ENCODE results near the gene DENND10. TPM values are rescaled to one million over a fixed set of nuclear protein-coding genes. Genes with fewer than 3 reads are reported as not detected.
A peak's percentile ranks its signal among the peaks of the same experiment; 100 is the strongest.
"Not testable (repeated sequence)": the region's sequence is repeated elsewhere in the genome, so short reads cannot be mapped to it uniquely, and the experiment has no call there.

The DENND10 gene
- total RNA-seq, 1 donor from 2014 or later: 30.0 TPM

GRCh38 chr10:119132521-119133345, 28.8 kb downstream of the DENND10 start:
- DNase-seq (ENCODE audit: low spot score): no peak

DNA sequence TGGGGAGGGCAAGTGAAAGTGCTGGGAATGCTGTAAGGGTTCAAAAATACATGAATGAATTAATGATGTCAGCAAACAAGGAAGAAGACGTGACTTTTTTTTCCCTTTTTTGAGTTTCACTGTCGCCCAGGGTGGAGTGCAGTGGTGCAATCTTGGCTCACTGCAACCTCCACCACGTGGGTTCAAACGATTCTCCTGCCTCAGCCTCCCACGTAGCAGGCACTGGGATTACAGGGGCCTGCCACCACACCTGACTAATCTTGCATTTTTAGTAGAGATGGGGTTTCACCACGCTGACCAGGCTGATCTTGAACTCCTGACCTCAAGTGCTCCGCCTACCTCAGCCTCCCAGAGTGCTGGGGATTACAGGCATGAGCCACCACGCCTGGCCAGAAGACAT, 30.0 kb downstream of the DENND10 start:
- no peak for DNase-seq (ENCODE audit: low spot score)

DNA sequence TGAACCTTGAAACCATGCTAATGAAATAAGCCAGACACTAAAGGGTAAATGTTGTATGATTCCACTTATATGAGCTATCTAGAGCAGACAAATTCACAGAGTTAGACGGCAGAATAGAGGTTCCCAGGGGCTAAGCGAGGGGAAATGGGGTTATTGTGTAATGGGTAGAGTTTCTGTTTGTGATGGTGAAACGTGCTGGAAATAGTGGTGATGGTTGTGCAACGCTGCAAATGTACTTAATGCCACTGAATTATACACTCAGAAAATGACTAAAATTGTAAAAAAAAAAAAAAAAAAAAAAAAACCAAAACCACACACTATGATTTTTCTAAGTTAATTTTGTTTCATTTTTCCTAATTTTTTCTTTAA, 31.6 kb downstream of the DENND10 start:
- DNase-seq (ENCODE audit: low spot score): no peak

DNA sequence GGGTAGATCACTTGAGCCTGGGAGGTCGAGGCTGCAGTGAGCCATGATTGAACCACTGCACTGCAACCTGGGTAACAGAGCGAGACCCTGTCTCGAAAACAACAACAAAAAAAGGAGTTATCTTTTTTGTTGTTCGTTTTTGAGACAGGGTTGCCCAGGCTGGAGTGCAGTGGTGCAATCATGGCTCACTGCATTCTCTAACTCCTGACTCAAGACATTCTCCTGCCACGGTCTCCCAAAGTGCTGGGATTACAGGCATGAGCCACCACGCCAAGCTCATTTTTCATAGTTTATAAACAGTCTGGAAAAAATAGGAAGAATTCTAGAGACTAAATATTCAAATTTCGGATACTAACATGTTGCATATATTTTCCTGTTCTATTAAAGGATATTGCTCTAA, 32.2 kb downstream of the DENND10 start:
- DNase-seq (ENCODE audit: low spot score): no peak

DNA sequence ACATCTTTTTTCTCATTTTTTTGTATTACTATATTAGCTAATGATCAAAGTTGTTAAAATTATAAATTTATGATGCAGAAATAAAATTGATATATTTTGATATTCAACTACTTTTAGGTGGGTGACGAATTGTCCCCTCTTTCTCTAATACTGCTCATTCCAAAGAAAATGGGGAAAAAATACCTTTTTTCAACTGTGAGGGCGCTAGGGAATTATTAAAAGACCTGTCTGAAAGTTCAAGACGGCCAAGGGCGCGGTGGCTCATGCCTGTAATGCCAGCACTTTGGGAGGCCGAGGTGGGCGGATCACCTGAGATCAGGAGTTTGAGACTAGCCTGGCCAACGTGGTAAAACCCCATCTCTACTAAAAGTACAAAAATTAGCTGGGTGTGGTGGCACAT, 34.0 kb downstream of the DENND10 start:
- not testable (repeated sequence) for DNase-seq (ENCODE audit: low spot score)

DNA sequence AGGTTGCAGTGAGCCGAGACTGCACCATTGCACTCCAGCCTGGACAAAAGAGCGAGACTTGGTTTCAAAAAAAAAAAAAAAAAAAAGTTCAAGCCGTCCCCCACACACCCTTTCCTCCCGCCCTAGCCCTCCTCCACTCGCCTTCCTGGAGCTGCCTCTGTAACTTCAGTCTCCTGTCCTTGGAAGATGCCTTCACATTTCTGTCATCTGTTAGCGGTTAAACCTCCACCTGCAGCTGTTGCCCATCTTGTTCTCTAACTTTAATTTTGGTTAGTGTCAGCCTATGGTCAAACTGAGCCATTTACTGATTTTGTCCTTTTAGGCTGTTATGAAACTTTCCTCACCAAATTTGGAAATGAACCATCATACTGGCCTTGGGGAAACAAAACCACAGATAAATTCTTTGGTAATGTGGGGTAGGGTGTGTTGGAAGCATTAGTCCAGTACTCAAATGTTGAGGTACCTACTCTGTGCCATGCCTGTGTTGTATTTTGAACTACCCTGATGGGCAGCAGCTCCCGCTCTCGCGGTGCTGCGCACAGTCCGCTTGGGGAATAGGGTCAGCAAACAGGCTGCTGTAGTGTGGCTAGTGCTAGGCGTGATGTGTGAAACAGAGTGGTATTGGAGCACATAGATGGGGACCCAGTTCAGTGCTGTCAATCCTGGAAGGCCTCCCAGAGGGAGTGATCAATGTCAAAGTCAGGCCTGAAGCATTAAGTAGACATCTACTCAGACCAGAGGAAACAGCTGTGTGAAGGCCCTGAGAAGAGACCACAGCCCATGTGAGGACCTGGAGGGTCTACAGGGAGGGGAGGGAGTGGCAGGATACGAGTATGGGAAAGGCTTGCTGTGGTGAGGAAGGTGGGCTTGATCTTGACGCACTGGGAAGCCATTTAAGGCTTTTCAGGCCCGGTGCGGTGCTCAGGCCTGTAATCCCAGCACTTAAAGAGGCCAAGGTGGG, 34.7 kb downstream of the DENND10 start:
- DNase-seq (ENCODE audit: low spot score): no peak

GRCh38 chr10:119139464-119140067, 35.7 kb downstream of the DENND10 start:
- DNase-seq (ENCODE audit: low spot score): no peak

DNA sequence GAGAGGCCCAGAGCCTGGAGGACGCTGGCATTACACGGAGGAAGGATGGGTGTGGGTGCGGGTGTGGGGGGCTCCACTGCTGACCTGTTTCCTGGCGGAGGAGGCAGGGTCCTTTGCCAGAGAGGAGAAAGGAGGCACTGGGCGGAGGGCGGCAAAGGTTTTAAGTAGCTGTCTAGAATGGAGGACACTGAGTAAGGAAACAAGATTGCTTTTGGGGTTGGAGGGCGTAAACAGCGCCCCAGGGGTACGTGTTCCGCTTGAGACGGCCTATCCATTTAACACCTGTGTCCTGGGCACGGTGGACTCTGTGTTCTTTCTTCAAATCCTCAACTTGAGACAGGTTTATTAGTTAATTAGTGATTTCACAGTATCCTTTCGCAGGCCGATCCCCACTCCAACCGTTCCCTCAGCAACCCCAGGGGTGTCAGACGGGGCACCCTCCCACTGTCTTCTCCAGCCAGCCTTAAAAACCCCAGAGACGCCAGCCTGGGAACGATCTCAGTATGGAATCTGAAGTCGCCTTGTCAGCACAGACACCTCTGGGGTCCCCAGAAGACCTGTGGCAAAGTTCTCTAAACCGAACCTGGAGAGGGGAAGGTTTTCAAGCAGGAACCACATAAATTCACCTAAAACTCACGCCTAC, 36.8 kb downstream of the DENND10 start:
- DNase-seq (ENCODE audit: low spot score): no peak

- DNase-seq (ENCODE audit: low spot score): no peak
Measured at GRCh38 chr10:119143657-119144056, 39.7 kb downstream of the DENND10 start.

DNA sequence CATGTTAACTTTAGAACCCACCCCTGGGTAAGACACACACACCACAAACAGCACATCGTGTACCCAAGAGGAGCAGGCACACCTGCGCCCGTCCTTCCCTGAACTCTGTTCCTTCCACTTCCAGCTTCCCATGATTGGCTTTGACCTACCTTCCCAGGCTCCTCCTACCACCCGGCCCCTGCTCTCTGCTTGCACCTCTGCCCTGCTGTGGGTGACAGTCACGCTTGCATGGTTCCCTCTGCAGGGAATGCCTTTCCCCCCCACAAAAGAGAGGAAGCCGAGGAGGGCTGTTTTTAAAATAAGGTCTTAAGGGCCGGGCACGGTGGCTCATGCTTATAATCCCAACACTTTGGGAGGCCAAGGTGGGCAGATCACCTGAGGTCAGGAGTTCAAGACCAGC, 45.2 kb downstream of the DENND10 start:
- DNase-seq (ENCODE audit: low spot score): no peak

- DNase-seq (ENCODE audit: low spot score): no peak
Measured at GRCh38 chr10:119149729-119150128, 45.8 kb downstream of the DENND10 start.

DNA sequence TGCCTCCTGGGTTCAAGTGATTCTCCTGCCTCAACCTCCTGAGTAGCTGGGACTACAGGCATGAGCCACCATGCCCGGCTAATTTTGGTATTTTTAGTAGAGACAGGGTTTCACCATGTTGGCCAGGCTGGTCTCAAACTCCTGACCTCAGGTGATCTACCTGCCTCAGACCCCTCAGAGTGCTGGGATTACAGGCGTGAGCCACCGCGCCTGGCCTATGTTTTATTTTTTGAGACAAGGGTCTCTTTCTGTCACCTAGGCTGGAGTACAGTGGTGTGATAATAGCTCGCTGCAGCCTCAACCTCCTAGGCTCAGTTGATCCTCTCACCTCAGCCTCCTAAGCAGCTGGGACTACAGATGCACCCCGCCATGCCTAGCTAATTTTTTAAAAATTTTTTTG, 47.7 kb downstream of the DENND10 start:
- not testable (repeated sequence) for DNase-seq (ENCODE audit: low spot score)

DNA sequence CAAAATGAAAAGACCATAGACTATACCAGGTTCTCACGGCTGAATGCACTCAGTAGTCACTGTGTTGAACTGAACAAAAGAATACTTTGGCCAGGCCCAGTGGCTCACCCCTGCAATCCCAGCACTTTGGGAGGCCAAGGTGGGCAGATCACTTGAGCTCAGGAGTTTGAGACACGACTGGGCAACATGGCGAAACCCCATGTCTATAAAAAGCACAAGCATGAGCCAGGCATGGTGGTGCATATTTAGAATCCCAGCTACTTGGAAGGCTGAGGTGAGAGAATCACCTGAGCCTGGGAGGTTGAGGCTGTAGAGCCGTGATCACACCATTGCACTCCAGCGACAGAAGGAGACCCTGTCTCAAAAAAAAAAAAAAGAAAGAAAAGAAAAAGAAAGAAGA, 49.1 kb downstream of the DENND10 start:
- DNase-seq (ENCODE audit: low spot score): no peak

DNA sequence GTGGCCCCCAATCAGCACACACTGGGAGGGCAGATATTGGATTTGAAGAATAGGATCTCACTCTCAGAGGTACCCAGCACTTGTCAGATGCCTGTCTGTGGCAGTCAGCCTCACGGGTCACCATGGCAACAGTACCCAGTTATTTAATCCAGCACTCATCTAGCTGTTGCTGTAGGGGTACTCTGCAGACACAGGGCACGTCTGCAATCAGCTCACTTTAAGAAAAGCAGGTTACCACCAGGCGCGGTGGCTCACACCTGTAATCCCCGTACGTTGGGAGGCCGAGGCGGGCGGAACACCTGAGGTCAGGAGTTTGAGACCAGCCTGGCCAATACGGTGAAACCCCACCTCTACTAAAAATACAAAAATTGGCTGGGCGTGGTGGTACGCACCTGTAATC, 49.7 kb downstream of the DENND10 start:
- no peak for DNase-seq (ENCODE audit: low spot score)

DNA sequence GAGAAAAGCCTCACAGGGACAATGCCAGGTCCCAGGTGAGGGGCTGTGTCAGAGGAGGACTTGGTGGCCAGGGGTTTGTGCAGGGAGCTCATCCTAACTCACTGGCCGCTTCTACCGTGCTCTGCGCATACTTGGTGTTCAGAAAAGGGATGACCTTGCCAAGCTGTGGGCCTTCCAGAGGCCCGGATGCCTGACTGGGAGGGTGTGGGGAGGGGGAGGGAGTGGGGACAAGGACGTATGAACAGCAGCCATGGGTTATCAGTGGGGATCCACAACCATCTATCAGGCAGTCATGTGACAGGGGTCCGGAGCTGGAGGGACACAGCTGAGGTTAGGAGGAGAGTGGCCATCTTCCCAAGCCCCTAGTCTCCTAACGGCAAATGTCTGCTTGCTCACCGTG, 55.4 kb downstream of the DENND10 start:
- DNase-seq (ENCODE audit: low spot score): no peak

- no peak for DNase-seq (ENCODE audit: low spot score)
Measured at GRCh38 chr10:119161680-119162451, 58.0 kb downstream of the DENND10 start.

- no peak for DNase-seq (ENCODE audit: low spot score)
Measured at GRCh38 chr10:119162452-119163092, 58.7 kb downstream of the DENND10 start.

DNA sequence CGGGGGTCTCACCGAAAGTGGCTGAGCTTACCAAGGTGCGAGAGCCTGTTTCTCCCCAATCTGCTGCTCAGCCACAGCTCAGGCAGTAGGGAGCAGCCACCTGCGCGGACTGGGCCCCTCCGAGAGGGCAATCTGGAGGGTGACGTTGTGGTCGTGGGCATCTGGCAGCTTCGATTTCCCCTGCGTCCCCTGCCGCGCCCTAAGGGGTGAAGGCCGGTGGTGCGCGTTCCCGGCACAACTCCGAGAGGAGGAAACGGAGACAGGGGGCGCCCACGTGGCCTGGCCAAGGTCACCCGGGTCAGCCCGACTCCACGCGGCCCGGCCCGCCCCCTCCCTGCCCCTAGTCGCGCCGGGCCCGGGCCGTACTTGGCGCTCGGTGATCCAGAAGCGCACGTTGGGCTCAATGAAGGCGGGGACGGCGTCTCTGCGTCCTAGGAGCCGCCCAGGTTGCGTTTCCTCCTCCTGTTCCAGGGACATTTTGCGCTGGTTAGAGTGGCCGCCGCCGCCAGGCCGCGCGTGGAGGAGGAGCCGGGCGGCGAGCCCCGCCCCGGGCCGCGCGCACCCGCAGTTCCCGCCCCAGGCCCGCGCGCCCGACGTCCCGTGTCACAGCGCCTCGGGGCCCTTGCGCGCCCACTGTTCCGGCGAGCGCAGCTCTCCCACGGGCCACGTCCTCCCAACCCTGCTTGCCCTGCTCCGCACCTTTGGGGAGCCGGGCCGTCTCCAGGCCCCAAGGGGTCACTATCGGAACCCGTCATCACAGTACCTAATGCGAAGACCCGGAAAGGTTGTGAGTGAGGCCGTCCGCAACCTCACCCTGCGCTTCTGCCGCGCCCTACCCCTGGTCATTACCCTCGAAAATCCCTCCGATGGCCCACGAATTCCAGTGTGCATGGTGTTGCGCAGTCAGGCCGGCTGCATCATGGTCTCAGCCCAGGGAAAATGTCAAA, 61.5 kb downstream of the DENND10 start, which contains the start of gene SFXN4:
TSS of gene SFXN4 (minus strand) at position 544 of the 947 bp plus-strand sequence. CDS start at position 477, 67 bp downstream.
- peak; percentile 72 for DNase-seq (ENCODE audit: low spot score)

DNA sequence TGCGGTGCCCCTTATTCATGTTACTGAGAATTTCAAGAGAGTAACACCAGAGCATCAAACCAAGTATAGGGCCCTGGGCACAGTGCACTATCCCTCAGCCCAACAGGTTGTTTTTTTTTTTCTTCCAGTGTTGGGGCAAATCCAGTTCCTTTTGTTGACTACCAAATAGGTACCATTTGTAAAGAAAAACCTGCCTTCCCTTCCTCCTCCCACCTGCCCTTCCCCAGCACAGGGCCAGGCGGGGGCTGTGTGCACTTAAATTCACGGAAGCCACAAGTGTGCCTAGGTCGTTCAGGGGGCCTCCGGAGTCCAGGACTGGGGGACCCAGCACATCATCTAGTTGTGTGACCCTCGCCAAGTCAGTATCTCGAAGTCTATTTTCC, 62.2 kb downstream of the DENND10 start:
- no peak for DNase-seq (ENCODE audit: low spot score)

All from mucosa of gallbladder (tissue), 1 donor.